ENCODE results near the gene DPYSL5. TPM values are rescaled to one million over a fixed set of nuclear protein-coding genes. Genes with fewer than 3 reads are reported as not detected.

DPYSL5 gene
- total and polyA plus RNA-seq, 2 experiments from 2014 or later, result 0.21 to 0.63 TPM

DNA sequence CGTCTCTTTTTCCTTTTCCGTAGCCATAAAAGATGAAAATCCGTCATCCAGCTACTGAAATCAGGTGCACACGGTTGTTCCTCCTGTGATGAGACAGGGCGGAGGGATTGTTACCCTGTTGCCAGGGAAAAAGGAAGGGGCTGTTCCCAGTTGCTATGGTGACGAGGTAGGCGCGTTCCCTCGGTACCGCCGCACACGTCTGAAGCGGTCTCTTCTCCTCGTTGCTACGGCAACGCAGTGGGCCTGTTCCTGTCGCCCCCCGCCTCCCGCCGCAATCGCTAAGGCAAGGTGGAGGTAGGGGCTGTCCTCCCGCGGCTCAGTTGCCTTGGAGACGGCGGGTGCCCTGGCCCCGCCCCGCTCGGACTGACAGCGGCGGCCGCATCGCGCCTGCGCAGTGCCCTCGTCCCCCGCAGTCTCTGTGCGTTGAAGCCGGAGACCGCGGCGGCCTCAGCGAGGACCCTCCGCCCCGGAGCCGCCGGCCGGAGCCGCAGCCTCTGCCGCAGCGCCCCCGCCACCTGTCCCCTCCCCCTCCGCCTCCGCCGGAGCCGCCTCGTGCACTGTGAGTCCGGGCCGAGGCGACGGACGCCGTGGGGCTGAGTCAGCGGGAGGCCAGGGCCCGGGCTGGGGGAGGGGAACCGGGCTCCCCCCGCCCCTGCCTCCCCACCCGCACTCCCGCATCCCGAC lies 122.5 kb downstream of the DPYSL5 start, which contains the start of gene MAPRE3:
TSS of gene MAPRE3 (plus strand) at position 394 of the 684 bp plus-strand sequence. CDS start 51,582 bp downstream, outside the sequence.
- peak within 1 kb of the TSS; percentile 87 for H3K4me2 ChIP-seq
- H3K9me3 ChIP-seq (ENCODE audit: low read depth), result no peaks in the 10 kb centered on the region
- H3K27ac ChIP-seq, result peak within 1 kb of the TSS; percentile 55
- WGBS (ENCODE audit: low lambda C conversion rate, missing lambda C conversion rate), result 1% methylated on average over 39 of the region's 69 CpGs
- H3K9me2 ChIP-seq (replicated peaks; ENCODE audit: insufficient read depth), result no peaks in the 10 kb centered on the region
- peak within 1 kb of the TSS; percentile 91 for H3K4me3 ChIP-seq
- H3K4me1 ChIP-seq (ENCODE audit: insufficient read depth), result no peaks in the 10 kb centered on the region
- peak within 1 kb of the TSS; percentile 58 for H2AFZ ChIP-seq
- no peaks in the 10 kb centered on the region for H3K36me3 ChIP-seq (replicated peaks; ENCODE audit: insufficient read depth, low read depth)
- peaks cover 14% of the 10 kb centered on the region for H3K79me2 ChIP-seq
- DNase-seq (ENCODE audit: low spot score), result peak; percentile 92
- no peaks in the 10 kb centered on the region for H3K27me3 ChIP-seq
- no peaks in the 10 kb centered on the region for H4K20me1 ChIP-seq (ENCODE audit: insufficient read depth, poor library complexity, severe bottlenecking)
- no peak for TF ChIP-seq EZH2phosphoT487 (IDR thresholded peaks at IDR 0.05; ENCODE audit: low read depth, severe bottlenecking, unreplicated experiment)
- TF ChIP-seq EZH2 (IDR thresholded peaks at IDR 0.05; ENCODE audit: borderline replicate concordance), result no peak
- TF ChIP-seq, protein P1, sequence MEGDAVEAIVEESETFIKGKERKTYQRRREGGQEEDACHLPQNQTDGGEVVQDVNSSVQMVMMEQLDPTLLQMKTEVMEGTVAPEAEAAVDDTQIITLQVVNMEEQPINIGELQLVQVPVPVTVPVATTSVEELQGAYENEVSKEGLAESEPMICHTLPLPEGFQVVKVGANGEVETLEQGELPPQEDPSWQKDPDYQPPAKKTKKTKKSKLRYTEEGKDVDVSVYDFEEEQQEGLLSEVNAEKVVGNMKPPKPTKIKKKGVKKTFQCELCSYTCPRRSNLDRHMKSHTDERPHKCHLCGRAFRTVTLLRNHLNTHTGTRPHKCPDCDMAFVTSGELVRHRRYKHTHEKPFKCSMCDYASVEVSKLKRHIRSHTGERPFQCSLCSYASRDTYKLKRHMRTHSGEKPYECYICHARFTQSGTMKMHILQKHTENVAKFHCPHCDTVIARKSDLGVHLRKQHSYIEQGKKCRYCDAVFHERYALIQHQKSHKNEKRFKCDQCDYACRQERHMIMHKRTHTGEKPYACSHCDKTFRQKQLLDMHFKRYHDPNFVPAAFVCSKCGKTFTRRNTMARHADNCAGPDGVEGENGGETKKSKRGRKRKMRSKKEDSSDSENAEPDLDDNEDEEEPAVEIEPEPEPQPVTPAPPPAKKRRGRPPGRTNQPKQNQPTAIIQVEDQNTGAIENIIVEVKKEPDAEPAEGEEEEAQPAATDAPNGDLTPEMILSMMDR (IDR thresholded peaks at IDR 0.05; ENCODE audit: poor library complexity), result no peak

DNA sequence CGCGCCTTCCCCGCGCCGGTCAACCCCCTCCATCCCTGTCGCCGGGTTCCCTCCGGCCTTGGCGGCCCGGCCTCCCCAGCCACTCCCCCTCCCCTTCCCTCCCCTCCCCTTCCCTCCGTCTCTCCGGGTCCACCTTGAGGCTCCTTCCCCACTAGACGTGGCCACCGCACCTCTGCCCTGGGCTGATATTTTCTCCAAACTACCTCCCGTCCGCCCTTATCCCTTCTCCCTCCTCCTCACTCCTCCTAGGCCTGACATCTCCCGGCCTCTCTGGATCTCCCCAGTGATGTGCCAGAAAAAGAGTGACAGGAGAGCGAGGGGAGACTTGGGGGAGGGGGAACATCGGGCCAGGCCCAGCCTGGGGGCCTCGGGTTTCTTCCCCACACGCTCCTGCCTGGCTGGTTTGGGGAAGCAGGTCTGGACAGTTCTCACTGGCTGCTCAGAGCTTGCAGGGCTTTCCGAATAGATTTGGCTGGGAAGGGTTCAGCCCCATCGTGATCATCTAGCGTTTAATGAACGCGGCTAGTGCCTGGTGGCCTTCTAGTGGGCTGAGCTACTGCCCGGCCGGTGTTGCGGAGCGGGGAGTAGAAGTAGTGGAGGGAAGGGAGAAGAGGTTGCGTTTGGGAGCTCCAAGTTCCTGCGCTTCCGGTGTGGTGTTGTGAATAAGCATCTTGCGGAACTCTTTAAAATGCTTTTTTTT lies 123.1 kb downstream of the DPYSL5 start:
- no peaks in the 10 kb centered on the region for H4K20me1 ChIP-seq (ENCODE audit: insufficient read depth, poor library complexity, severe bottlenecking)
- 12% methylated on average over 20 of the region's 34 CpGs for WGBS (ENCODE audit: low lambda C conversion rate, missing lambda C conversion rate)
- H3K27me3 ChIP-seq, result no peaks in the 10 kb centered on the region
- H3K9me2 ChIP-seq (replicated peaks; ENCODE audit: insufficient read depth), result no peaks in the 10 kb centered on the region
- peak overlapping the region; percentile 91 for H3K4me3 ChIP-seq
- TF ChIP-seq EZH2 (IDR thresholded peaks at IDR 0.05; ENCODE audit: borderline replicate concordance) (no peak), EZH2phosphoT487 (IDR thresholded peaks at IDR 0.05; ENCODE audit: low read depth, severe bottlenecking, unreplicated experiment) (no peak)
- TF ChIP-seq, protein P1 (IDR thresholded peaks at IDR 0.05; ENCODE audit: poor library complexity), result no peak
- no peak for DNase-seq (ENCODE audit: low spot score)
- H2AFZ ChIP-seq, result peak overlapping the region; percentile 58
- no peaks in the 10 kb centered on the region for H3K4me1 ChIP-seq (ENCODE audit: insufficient read depth)
- peaks cover 18% of the 10 kb centered on the region for H3K79me2 ChIP-seq
- no peaks in the 10 kb centered on the region for H3K9me3 ChIP-seq (ENCODE audit: low read depth)
- peak overlapping the region; percentile 55 for H3K27ac ChIP-seq
- H3K4me2 ChIP-seq, result peak overlapping the region; percentile 87
- no peaks in the 10 kb centered on the region for H3K36me3 ChIP-seq (replicated peaks; ENCODE audit: insufficient read depth, low read depth)

DNA sequence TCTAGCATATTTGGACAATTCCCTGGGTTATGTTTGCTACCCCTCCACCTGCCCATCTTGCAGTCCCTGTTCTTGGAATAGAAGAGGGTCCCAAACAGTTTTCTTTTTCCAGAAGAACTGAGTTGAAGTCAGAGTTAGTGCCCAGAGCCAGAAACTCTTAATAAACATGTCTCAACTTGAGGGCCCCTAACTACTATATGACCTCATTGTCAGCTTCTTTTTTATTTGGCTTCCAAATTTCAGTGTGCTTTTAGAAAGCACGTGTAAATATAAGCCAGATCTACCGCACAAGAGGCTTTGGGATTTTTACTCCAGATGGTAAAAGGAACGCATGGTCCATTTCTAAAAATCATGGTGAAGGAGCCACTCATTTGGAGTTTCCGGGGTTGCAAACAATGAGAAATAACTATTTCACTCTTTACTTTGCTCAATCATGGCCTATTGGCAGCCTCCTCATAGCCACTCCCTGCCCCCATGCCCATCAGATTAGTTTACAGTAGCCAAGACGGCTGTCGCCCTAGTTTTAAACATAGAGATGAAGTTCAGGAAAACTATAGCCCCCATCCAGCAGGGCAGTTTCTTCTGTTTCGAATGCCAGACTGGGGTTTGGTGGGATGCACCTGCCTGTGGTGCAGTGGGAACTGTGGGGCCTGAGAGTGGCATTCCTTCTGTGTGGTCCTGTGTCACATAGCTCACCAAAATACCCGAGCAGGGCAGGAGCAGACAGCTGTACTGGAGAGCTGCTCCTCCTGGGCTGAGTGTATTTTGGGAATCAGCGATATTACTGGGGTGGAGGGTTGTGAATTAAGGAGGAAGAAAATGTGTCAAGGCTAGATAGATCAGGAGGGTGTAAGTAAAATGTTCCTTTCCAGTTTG lies 124.2 kb downstream of the DPYSL5 start:
- Histone ChIP-seq H4K20me1 (ENCODE audit: insufficient read depth, poor library complexity, severe bottlenecking) (no peaks in the 10 kb centered on the region), H3K4me1 (ENCODE audit: insufficient read depth) (no peaks in the 10 kb centered on the region), H3K27me3 (no peaks in the 10 kb centered on the region), H2AFZ (no peak overlapping the region), H3K79me2 (peaks cover 25% of the 10 kb centered on the region), H3K4me2 (peak overlapping the region; percentile 87), H3K9me2 (replicated peaks; ENCODE audit: insufficient read depth) (no peaks in the 10 kb centered on the region), H3K27ac (no peak overlapping the region), H3K4me3 (no peak overlapping the region), H3K36me3 (replicated peaks; ENCODE audit: insufficient read depth, low read depth) (no peaks in the 10 kb centered on the region), H3K9me3 (ENCODE audit: low read depth) (no peaks in the 10 kb centered on the region)
- TF ChIP-seq EZH2phosphoT487 (IDR thresholded peaks at IDR 0.05; ENCODE audit: low read depth, severe bottlenecking, unreplicated experiment) (no peak), EZH2 (IDR thresholded peaks at IDR 0.05; ENCODE audit: borderline replicate concordance) (no peak)
- TF ChIP-seq, protein P1 (IDR thresholded peaks at IDR 0.05; ENCODE audit: poor library complexity), result no peak
- DNase-seq (ENCODE audit: low spot score), result no peak
- WGBS (ENCODE audit: low lambda C conversion rate, missing lambda C conversion rate), result 82% methylated on average over 9 of the region's 9 CpGs
